HEK293T (cell line): ENCODE results near the gene CCDC92.

Source experiments
- ARNT ChIP-seq: fragments of 450-650 bp; IDR thresholded peaks from 2 replicates; pipeline ENCODE4 v1.6.1; 2017; ENCODE audit warnings: mild to moderate bottlenecking
- FOXK2 ChIP-seq: fragments of 450-650 bp; IDR thresholded peaks from 2 replicates; pipeline ENCODE4 v1.6.1; 2016; ENCODE audit warnings: mild to moderate bottlenecking
- TARDBP ChIP-seq: fragments of 450-650 bp; IDR thresholded peaks from 2 replicates; pipeline ENCODE4 v1.6.1; 2016

GRCh38 chr12:123916729-123917128, 55.9 kb downstream of the CCDC92 start:
- TF ChIP-seq ARNT (no peak), FOXK2 (no peak), TARDBP (no peak)
